NCI-H187 (cell line): ENCODE data around the gene C5AR1.
"Not testable (repeated sequence)": the region's sequence is repeated elsewhere in the genome, so short reads cannot be mapped to it uniquely, and the experiment has no call there.

Experiments used
- DNase-seq, 2 experiments: peaks; one replicate each; lab custom pipeline; 2025; lab: John Stamatoyannopoulos, UW

The C5AR1 gene

GRCh38 chr19:47365455-47365854 lies 55.8 kb downstream of the C5AR1 start:
- not testable (repeated sequence) for DNase-seq

GRCh38 chr19:47370045-47370611 lies 60.5 kb downstream of the C5AR1 start:
- DNase-seq, result no peak

- no peak for DNase-seq
These were observed 61.6 kb downstream of the C5AR1 start for GRCh38 chr19:47371261-47371660.
